ENCODE results near the gene KLHL21. TPM values are rescaled to one million over a fixed set of nuclear protein-coding genes. Genes with fewer than 3 reads are reported as not detected.
A peak's percentile ranks its signal among the peaks of the same experiment; 100 is the strongest.

Gene KLHL21
- total and polyA plus RNA-seq, 11 donors = 28.6 to 179 (median 65.4) TPM

- TF ChIP-seq POLR2A (IDR thresholded peaks at IDR 0.05) (no peak), CTCF (IDR thresholded peaks at IDR 0.05) (no peak)
- WGBS, 4 donors = 42 to 67% (median 54%) methylated on average over 11 to 13 of the region's 13 CpGs
- no peaks in the 10 kb centered on the region for H3K9me3 ChIP-seq
- H3K4me1 ChIP-seq = peaks cover 0 to 88% (median 50%) of the 10 kb centered on the region in 12 donors
- DNase-seq (peak; percentile 79 to 91 (median 83)), ATAC-seq (peak; percentile 83 to 93 (median 88))
- intact Hi-C loops (cut with DNase I) = no loop called here
- H3K36me3 ChIP-seq = peaks cover 0 to 58% (median 46%) of the 10 kb centered on the region in 9 donors
- peak overlapping the region in 9 of 12 donors; percentile 4 to 73 (median 46) for H3K27ac ChIP-seq
- no peak overlapping the region for H3K4me3 ChIP-seq
- no peaks in the 10 kb centered on the region for H3K27me3 ChIP-seq
Measured at GRCh38 chr1:6587261-6588005, 15.2 kb downstream of the KLHL21 start.

- Histone ChIP-seq H3K9me3 (no peaks in the 10 kb centered on the region), H3K27me3 (no peaks in the 10 kb centered on the region), H3K4me3 (no peak overlapping the region), H3K4me1 (peaks cover 0 to 88% (median 49%) of the 10 kb centered on the region in 12 donors), H3K36me3 (peaks cover 0 to 49% (median 38%) of the 10 kb centered on the region in 9 donors), H3K27ac (peak overlapping the region in 8 of 12 donors; percentile 19 to 73 (median 49))
- DNase-seq = peak in 1 of 5 donors; percentile 54
- ATAC-seq = peak; percentile 8 to 14 (median 14)
- intact Hi-C loops (cut with DNase I) = no loop called here
- 61 to 95% (median 71%) methylated on average over 5 to 11 of the region's 11 CpGs; no CpG with 5 or more reads in 1 of the 4 donors for WGBS, 4 donors
- TF ChIP-seq POLR2A (IDR thresholded peaks at IDR 0.05) (no peak), CTCF (IDR thresholded peaks at IDR 0.05) (no peak)
Measured at GRCh38 chr1:6586404-6586816, 16.3 kb downstream of the KLHL21 start.

- no peak overlapping the region for H3K4me3 ChIP-seq
- H3K36me3 ChIP-seq = peaks cover 0 to 44% (median 35%) of the 10 kb centered on the region in 9 donors
- no peaks in the 10 kb centered on the region for H3K9me3 ChIP-seq
- peaks cover 2 to 88% (median 53%) of the 10 kb centered on the region in 12 donors for H3K4me1 ChIP-seq
- WGBS, 4 donors = 69 to 89% (median 77%) methylated on average over 6 to 7 of the region's 7 CpGs
- no peaks in the 10 kb centered on the region for H3K27me3 ChIP-seq
- DNase-seq = no peak
- ATAC-seq = no peak
- intact Hi-C loops (cut with DNase I) = no loop called here
- H3K27ac ChIP-seq = peak overlapping the region in 3 of 12 donors; percentile 55 to 73 (median 58)
- TF ChIP-seq CTCF (IDR thresholded peaks at IDR 0.05) = no peak
- no peak for TF ChIP-seq POLR2A (IDR thresholded peaks at IDR 0.05)
Measured at GRCh38 chr1:6585841-6586240, 16.8 kb downstream of the KLHL21 start.

GRCh38 chr1:6585081-6585722 lies 17.5 kb downstream of the KLHL21 start:
- 80 to 88% (median 85%) methylated on average over 12 of the region's 12 CpGs for WGBS, 4 donors
- no peak for ATAC-seq
- TF ChIP-seq POLR2A (IDR thresholded peaks at IDR 0.05) (no peak), CTCF (IDR thresholded peaks at IDR 0.05) (no peak)
- no peaks in the 10 kb centered on the region for H3K9me3 ChIP-seq
- no peak for DNase-seq
- H3K36me3 ChIP-seq = peaks cover 0 to 38% (median 28%) of the 10 kb centered on the region in 9 donors
- peaks cover 6 to 89% (median 57%) of the 10 kb centered on the region in 12 donors for H3K4me1 ChIP-seq
- no peak overlapping the region for H3K4me3 ChIP-seq
- no peaks in the 10 kb centered on the region for H3K27me3 ChIP-seq
- intact Hi-C loops (cut with DNase I) = no loop called here
- H3K27ac ChIP-seq = no peak overlapping the region

Data from heart left ventricle (tissue), 16 donors.